Keratinocyte (primary cell): Measurements from ENCODE around the gene TMBIM1. TPM values are rescaled to one million over a fixed set of nuclear protein-coding genes. Genes with fewer than 3 reads are reported as not detected.

ENCODE experiments used
- DNase-seq: peaks from one replicate; pipeline ENCODE4 v3.0.0-alpha.2; 2011; ENCODE audit warnings: low read depth, missing footprints, low spot score
- FAIRE-seq: peaks from 2 replicates; lab custom pipeline; 2011; peaks lifted over from hg19 to GRCh38; lab: Jason Lieb, UNC
- H2AFZ ChIP-seq: 2 replicates; pipeline ENCODE4 v1.6.0; 2012; ENCODE audit warnings: low read length, control low read depth, inconsistent platforms; ENCODE audit not compliant: control insufficient read depth
- H3K27ac ChIP-seq: 2 replicates; pipeline ENCODE4 v1.5.1; 2011; ENCODE audit warnings: low read length; ENCODE audit not compliant: control insufficient read depth, insufficient read depth
- H3K27me3 ChIP-seq: 3 replicates; pipeline ENCODE4 v1.6.0; 2011; ENCODE audit warnings: low read length; ENCODE audit not compliant: control insufficient read depth, insufficient read depth; ENCODE audit errors: extremely low read depth
- H3K36me3 ChIP-seq, 2 experiments: 2 replicates in 1 of 2; 3 replicates in 1 of 2; pipeline ENCODE4 v1.5.1; 2011; ENCODE audit warnings: low read length in 2 of 2, mild to moderate bottlenecking in 1 of 2; ENCODE audit not compliant: control insufficient read depth in 2 of 2, insufficient read depth in 2 of 2; ENCODE audit errors: extremely low read depth in 1 of 2
- H3K4me1 ChIP-seq: 3 replicates; pipeline ENCODE4 v1.5.1; 2011; ENCODE audit warnings: low read length; ENCODE audit not compliant: control insufficient read depth, insufficient read depth; ENCODE audit errors: extremely low read depth
- H3K4me2 ChIP-seq: 3 replicates; pipeline ENCODE4 v1.6.0; 2011; ENCODE audit warnings: low read depth, low read length; ENCODE audit not compliant: control insufficient read depth, insufficient read depth; ENCODE audit errors: extremely low read depth
- H3K4me3 ChIP-seq, 3 experiments: fragments of 200-600 bp in 1 of 3; sonication (generic) in 1 of 3; 2 replicates in 2 of 3; 3 replicates in 1 of 3; pipeline ENCODE4 v1.5.1; 2011 to 2016; ENCODE audit warnings: low read length in 3 of 3, mild to moderate bottlenecking in 3 of 3, control low read depth in 2 of 3, inconsistent platforms in 1 of 3, low read depth in 1 of 3, mixed read lengths in 1 of 3, mixed run types in 1 of 3, moderate library complexity in 1 of 3; ENCODE audit not compliant: control insufficient read depth in 2 of 3, insufficient read depth in 2 of 3; ENCODE audit errors: extremely low read depth in 1 of 3
- H3K79me2 ChIP-seq: 2 replicates; pipeline ENCODE4 v1.6.0; 2012; ENCODE audit warnings: low read length; ENCODE audit not compliant: control insufficient read depth, insufficient read depth
- H3K9ac ChIP-seq: 3 replicates; pipeline ENCODE4 v1.6.0; 2011; ENCODE audit warnings: low read length; ENCODE audit not compliant: control insufficient read depth, insufficient read depth; ENCODE audit errors: extremely low read depth
- H3K9me1 ChIP-seq: 3 replicates; pipeline ENCODE4 v1.6.0; 2011; ENCODE audit warnings: low read length; ENCODE audit not compliant: control insufficient read depth, insufficient read depth; ENCODE audit errors: extremely low read depth
- H3K9me3 ChIP-seq: 2 replicates; pipeline ENCODE4 v1.5.1; 2012; ENCODE audit warnings: low read depth, low read length; ENCODE audit not compliant: control insufficient read depth
- H4K20me1 ChIP-seq: 3 replicates; pipeline ENCODE4 v1.6.0; 2011; ENCODE audit warnings: low read length; ENCODE audit not compliant: control insufficient read depth, insufficient read depth; ENCODE audit errors: extremely low read depth
- CTCF ChIP-seq, 3 experiments: IDR thresholded peaks in 1 of 3; conservative IDR thresholded peaks in 1 of 3; optimal IDR thresholded peaks in 1 of 3; 2 replicates in 2 of 3; 3 replicates in 1 of 3; pipeline versions ENCODE3 to v1.5.1; 2011; ENCODE audit warnings: low read length in 3 of 3, mild to moderate bottlenecking in 3 of 3, moderate library complexity in 2 of 3, control low read depth in 1 of 3, inconsistent platforms in 1 of 3; ENCODE audit not compliant: insufficient read depth in 2 of 3; ENCODE audit errors: extremely low read depth in 1 of 3
- EZH2 ChIP-seq: IDR thresholded peaks from one replicate; pipeline ENCODE4 v1.6.1; 2012; ENCODE audit warnings: inconsistent platforms, mild to moderate bottlenecking, low read length, moderate library complexity
- dilution Hi-C: fragments of 300-500 bp; cut with MboI; formaldehyde crosslinking; loops from one replicate; pipeline ENCODE4 v1.7.0; 2020; ENCODE audit warnings: low sequenced_read_pairs; ENCODE audit not compliant: extremely low pct_ligation_motif_present
- polyA plus RNA-seq, 5 experiments: library from polyadenylated mRNA; depleted of rRNA in 3 of 5; stranded (reverse) in 3 of 5; stranded (forward) in 1 of 5; unstranded in 1 of 5; fragments of >200 nt; gene quantifications; 1 replicate in 1 of 5; 2 replicates in 3 of 5; 3 replicates in 1 of 5; pipeline versions ENCODE4 v1.2.1 to v1.2.3, GENCODE V29; 2011 to 2012; ENCODE audit warnings: missing spikeins in 2 of 5, low read depth in 1 of 5, low replicate concordance in 1 of 5

Gene TMBIM1
- polyA plus RNA-seq, 1 donor (not counting 4 experiments of a cell fraction or from before 2014, with no cell fraction given), result 609 TPM

- dilution Hi-C loops, result no loop called here
- TF ChIP-seq CTCF (optimal IDR thresholded peaks at IDR 0.05 in 1 of 3, IDR thresholded peaks at IDR 0.05 in 1 of 3, conservative IDR thresholded peaks at IDR 0.05 in 1 of 3; ENCODE audit: extremely low read depth in 1 of 3, insufficient read depth in 2 of 3, low read length in 3 of 3), result no peak
- no peak for TF ChIP-seq EZH2
- FAIRE-seq, result no peak
- peaks cover 29 to 31% of the 10 kb centered on the region in 2 experiments for H3K36me3 ChIP-seq
- no peak overlapping the region for H3K27ac ChIP-seq
- H4K20me1 ChIP-seq, result no peaks in the 10 kb centered on the region
- H3K27me3 ChIP-seq, result no peaks in the 10 kb centered on the region
- no peaks in the 10 kb centered on the region for H3K9me3 ChIP-seq
- no peak overlapping the region for H3K9ac ChIP-seq
- no peak overlapping the region for H3K4me3 ChIP-seq
- H2AFZ ChIP-seq, result no peak overlapping the region
- peaks cover 2% of the 10 kb centered on the region for H3K9me1 ChIP-seq
- DNase-seq, result no peak
- peaks cover 14% of the 10 kb centered on the region for H3K79me2 ChIP-seq
- peaks cover 7% of the 10 kb centered on the region for H3K4me1 ChIP-seq
- H3K4me2 ChIP-seq, result no peak overlapping the region
Observed at GRCh38 chr2:218266316-218266979, 25.9 kb downstream of the TMBIM1 start.

- Histone ChIP-seq H2AFZ (no peak overlapping the region), H3K9ac (no peak overlapping the region), H3K9me3 (no peaks in the 10 kb centered on the region), H3K4me2 (no peak overlapping the region), H3K4me1 (peaks cover 4% of the 10 kb centered on the region), H3K36me3 (peaks cover 29 to 31% of the 10 kb centered on the region in 2 experiments), H3K79me2 (peaks cover 14% of the 10 kb centered on the region), H3K9me1 (peaks cover 2% of the 10 kb centered on the region), H4K20me1 (no peaks in the 10 kb centered on the region), H3K27ac (no peak overlapping the region), H3K27me3 (no peaks in the 10 kb centered on the region), H3K4me3 (no peak overlapping the region)
- DNase-seq (no peak), FAIRE-seq (no peak)
- dilution Hi-C loops, result no loop called here
- no peak for TF ChIP-seq EZH2
- no peak for TF ChIP-seq CTCF (optimal IDR thresholded peaks at IDR 0.05 in 1 of 3, IDR thresholded peaks at IDR 0.05 in 1 of 3, conservative IDR thresholded peaks at IDR 0.05 in 1 of 3; ENCODE audit: extremely low read depth in 1 of 3, insufficient read depth in 2 of 3, low read length in 3 of 3)
Observed at GRCh38 chr2:218265626-218266025, 26.7 kb downstream of the TMBIM1 start.
